Activated T-helper 17 cell treated with anti-CD3 and anti-CD28 coated beads, Interleukin-2, amount 50 U/mL, for 72 hours (primary cell): ENCODE results near the gene SPTBN4. TPM values are rescaled to one million over a fixed set of nuclear protein-coding genes. Genes with fewer than 3 reads are reported as not detected.

Experiments
- ATAC-seq: fragments of 150-1000 bp; cut with Tn5 transposase; replicated peaks from 2 replicates; pipeline ENCODE4 v1.10.0; 2021; ENCODE audit warnings: mild to moderate bottlenecking, moderate library complexity
- H3K27ac Mint-ChIP-seq: one replicate; pipeline ENCODE4 v1.8.0; 2022; ENCODE audit warnings: mixed read lengths
- H3K27me3 Mint-ChIP-seq: one replicate; pipeline ENCODE4 v1.8.0; 2022; ENCODE audit warnings: mixed read lengths
- H3K36me3 Mint-ChIP-seq: one replicate; pipeline ENCODE4 v1.8.0; 2022; ENCODE audit warnings: low read depth, mild to moderate bottlenecking, mixed read lengths
- H3K4me1 Mint-ChIP-seq: one replicate; pipeline ENCODE4 v1.8.0; 2022; ENCODE audit warnings: mixed read lengths
- H3K4me3 Mint-ChIP-seq: one replicate; pipeline ENCODE4 v1.8.0; 2022; ENCODE audit warnings: mild to moderate bottlenecking, mixed read lengths
- H3K9me3 Mint-ChIP-seq: one replicate; pipeline ENCODE4 v1.8.0; 2022; ENCODE audit warnings: mixed read lengths
- total RNA-seq, 2 donors: library from RNA; stranded (reverse); gene quantifications; one replicate each; pipeline ENCODE4 v1.2.3, GENCODE V29; 2022

Gene SPTBN4
- total RNA-seq, 2 donors from 2014 or later: 1.4 to 16.4 TPM

GRCh38 chr19:40612831-40613689 is 146.3 kb downstream of the SPTBN4 start:
- Mint-ChIP-seq H3K27me3 (no peaks in the 10 kb centered on the region), H3K4me1 (peaks cover 31% of the 10 kb centered on the region), H3K36me3 (peaks cover 73% of the 10 kb centered on the region), H3K9me3 (no peaks in the 10 kb centered on the region), H3K27ac (peak overlapping the region; percentile 99), H3K4me3 (peak overlapping the region; percentile 97)
- ATAC-seq: peak; percentile 5

GRCh38 chr19:40613690-40614621 is 147.2 kb downstream of the SPTBN4 start:
- ATAC-seq: peak; percentile 59
- H3K27me3 Mint-ChIP-seq: no peaks in the 10 kb centered on the region
- peak overlapping the region; percentile 99 for H3K27ac Mint-ChIP-seq
- H3K36me3 Mint-ChIP-seq: peaks cover 82% of the 10 kb centered on the region
- H3K4me3 Mint-ChIP-seq: peak overlapping the region; percentile 97
- no peaks in the 10 kb centered on the region for H3K9me3 Mint-ChIP-seq
- H3K4me1 Mint-ChIP-seq: peaks cover 26% of the 10 kb centered on the region

GRCh38 chr19:40614622-40615411 is 148.0 kb downstream of the SPTBN4 start:
- H3K27me3 Mint-ChIP-seq: no peaks in the 10 kb centered on the region
- peak overlapping the region; percentile 99 for H3K27ac Mint-ChIP-seq
- no peaks in the 10 kb centered on the region for H3K9me3 Mint-ChIP-seq
- peak; percentile 63 for ATAC-seq
- H3K4me3 Mint-ChIP-seq: peak overlapping the region; percentile 97
- H3K4me1 Mint-ChIP-seq: peaks cover 28% of the 10 kb centered on the region
- H3K36me3 Mint-ChIP-seq: peaks cover 90% of the 10 kb centered on the region

- H3K4me3 Mint-ChIP-seq: peak overlapping the region; percentile 97
- peaks cover 92% of the 10 kb centered on the region for H3K36me3 Mint-ChIP-seq
- peaks cover 24% of the 10 kb centered on the region for H3K4me1 Mint-ChIP-seq
- H3K9me3 Mint-ChIP-seq: no peaks in the 10 kb centered on the region
- peak overlapping the region; percentile 99 for H3K27ac Mint-ChIP-seq
- no peak for ATAC-seq
- H3K27me3 Mint-ChIP-seq: no peaks in the 10 kb centered on the region
These were observed 149.4 kb downstream of the SPTBN4 start for GRCh38 chr19:40616178-40616577.

GRCh38 chr19:40616941-40617340 is 150.1 kb downstream of the SPTBN4 start:
- Mint-ChIP-seq H3K4me1 (peaks cover 26% of the 10 kb centered on the region), H3K27me3 (no peaks in the 10 kb centered on the region), H3K4me3 (no peak overlapping the region), H3K27ac (peak overlapping the region; percentile 50), H3K36me3 (peaks cover 97% of the 10 kb centered on the region), H3K9me3 (no peaks in the 10 kb centered on the region)
- ATAC-seq: no peak

GRCh38 chr19:40617961-40618360 is 151.2 kb downstream of the SPTBN4 start:
- H3K4me1 Mint-ChIP-seq: peaks cover 26% of the 10 kb centered on the region
- no peaks in the 10 kb centered on the region for H3K9me3 Mint-ChIP-seq
- no peak overlapping the region for H3K4me3 Mint-ChIP-seq
- no peaks in the 10 kb centered on the region for H3K27me3 Mint-ChIP-seq
- H3K27ac Mint-ChIP-seq: peak overlapping the region; percentile 89
- no peak for ATAC-seq
- peaks cover 100% of the 10 kb centered on the region for H3K36me3 Mint-ChIP-seq

- Mint-ChIP-seq H3K27ac (peak overlapping the region; percentile 89), H3K27me3 (no peaks in the 10 kb centered on the region), H3K36me3 (peaks cover 100% of the 10 kb centered on the region), H3K4me3 (no peak overlapping the region), H3K4me1 (peaks cover 26% of the 10 kb centered on the region), H3K9me3 (no peaks in the 10 kb centered on the region)
- ATAC-seq: no peak
These were observed 152.7 kb downstream of the SPTBN4 start for GRCh38 chr19:40619333-40620160.

- no peaks in the 10 kb centered on the region for H3K27me3 Mint-ChIP-seq
- peak overlapping the region; percentile 89 for H3K27ac Mint-ChIP-seq
- no peak for ATAC-seq
- peaks cover 100% of the 10 kb centered on the region for H3K36me3 Mint-ChIP-seq
- H3K4me1 Mint-ChIP-seq: peaks cover 25% of the 10 kb centered on the region
- no peaks in the 10 kb centered on the region for H3K9me3 Mint-ChIP-seq
- no peak overlapping the region for H3K4me3 Mint-ChIP-seq
These were observed 153.3 kb downstream of the SPTBN4 start for GRCh38 chr19:40620161-40620485.

- Mint-ChIP-seq H3K36me3 (peaks cover 100% of the 10 kb centered on the region), H3K27me3 (no peaks in the 10 kb centered on the region), H3K27ac (peak overlapping the region; percentile 66), H3K4me3 (no peak overlapping the region), H3K9me3 (no peaks in the 10 kb centered on the region), H3K4me1 (peaks cover 25% of the 10 kb centered on the region)
- no peak for ATAC-seq
These were observed 154.5 kb downstream of the SPTBN4 start for GRCh38 chr19:40621283-40621682.

GRCh38 chr19:40621966-40622772 is 155.4 kb downstream of the SPTBN4 start:
- no peak overlapping the region for H3K4me3 Mint-ChIP-seq
- peaks cover 25% of the 10 kb centered on the region for H3K4me1 Mint-ChIP-seq
- no peak for ATAC-seq
- peak overlapping the region; percentile 66 for H3K27ac Mint-ChIP-seq
- H3K9me3 Mint-ChIP-seq: no peaks in the 10 kb centered on the region
- H3K27me3 Mint-ChIP-seq: no peaks in the 10 kb centered on the region
- H3K36me3 Mint-ChIP-seq: peaks cover 100% of the 10 kb centered on the region

- no peaks in the 10 kb centered on the region for H3K9me3 Mint-ChIP-seq
- peaks cover 25% of the 10 kb centered on the region for H3K4me1 Mint-ChIP-seq
- no peak overlapping the region for H3K27ac Mint-ChIP-seq
- no peak for ATAC-seq
- no peak overlapping the region for H3K4me3 Mint-ChIP-seq
- peaks cover 100% of the 10 kb centered on the region for H3K36me3 Mint-ChIP-seq
- H3K27me3 Mint-ChIP-seq: no peaks in the 10 kb centered on the region
These were observed 155.9 kb downstream of the SPTBN4 start for GRCh38 chr19:40622773-40623075.

- H3K27ac Mint-ChIP-seq: no peak overlapping the region
- ATAC-seq: peak; percentile 49
These were observed 156.8 kb downstream of the SPTBN4 start for GRCh38 chr19:40623403-40624251.

More at GRCh38 chr19:40623403-40624251, 156.8 kb downstream of the SPTBN4 start:
- no peaks in the 10 kb centered on the region for H3K27me3 Mint-ChIP-seq
- no peaks in the 10 kb centered on the region for H3K9me3 Mint-ChIP-seq
- H3K36me3 Mint-ChIP-seq: peaks cover 100% of the 10 kb centered on the region
- peaks cover 25% of the 10 kb centered on the region for H3K4me1 Mint-ChIP-seq
- H3K4me3 Mint-ChIP-seq: no peak overlapping the region
